Lower leg skin (tissue), 4 donors: ENCODE measurements around the gene C3orf70. TPM values are rescaled to one million over a fixed set of nuclear protein-coding genes. Genes with fewer than 3 reads are reported as not detected.

Experiments used
- DNase-seq, 2 donors: peaks; one replicate each; pipeline ENCODE4 v3.0.0-alpha.2; 2019; ENCODE audit warnings: low spot score in 2 of 2
- H3K4me3 ChIP-seq: fragments of 200-600 bp; sonication (generic); 2 replicates; pipeline ENCODE4 v1.5.1; 2017; ENCODE audit warnings: mild to moderate bottlenecking, low read depth; ENCODE audit not compliant: poor library complexity, severe bottlenecking
- CTCF ChIP-seq, 3 donors: fragments of 450-650 bp; IDR thresholded peaks; one replicate each; pipeline ENCODE4 v1.5.1; 2016; ENCODE audit warnings: antibody characterized with exemption in 3 of 3, mild to moderate bottlenecking in 3 of 3, moderate library complexity in 2 of 3
- POLR2A ChIP-seq, 2 donors: fragments of 450-650 bp; IDR thresholded peaks; one replicate each; pipeline ENCODE4 v1.6.1; 2016 to 2017; ENCODE audit warnings: antibody characterized with exemption in 2 of 2, mild to moderate bottlenecking in 1 of 2, moderate library complexity in 1 of 2
- WGBS, 2 donors: methylation state at CpG; one replicate each; pipeline ENCODE4 v1.1.5; 2018; 5-methylcytosine and 5-hydroxymethylcytosine counted together
- intact Hi-C: fragments of 100-400 bp; cut with DNase I; formaldehyde crosslinking; loops from one replicate; pipeline ENCODE4 v1.15.0; 2023; ENCODE audit warnings: low total_unique reads
- total RNA-seq, 4 donors: library from RNA; depleted of rRNA; stranded (reverse); fragments of >200 nt; gene quantifications; one replicate each; pipeline ENCODE4 v1.1.0, GENCODE V29; 2016

The C3orf70 gene
- total RNA-seq, 4 donors from 2014 or later = 0.84 to 5.5 (median 4.3) TPM

GRCh38 chr3:185028121-185028520 lies 124.7 kb downstream of the C3orf70 start:
- WGBS, 2 donors = 98 to 99% methylated on average over 3 of the region's 3 CpGs
- TF ChIP-seq CTCF (IDR thresholded peaks at IDR 0.05) (no peak), POLR2A (IDR thresholded peaks at IDR 0.05) (no peak)
- no peak overlapping the region for H3K4me3 ChIP-seq
- intact Hi-C loops = no loop called here
- no peak for DNase-seq

Other genes starting within 250 kb of the C3orf70 start
- 10 to 100 TPM in 2 of 4 donors, 1 to 10 TPM in 2; 4.4 to 21.2 (median 7.6) TPM for gene EHHADH, start 101.0 kb upstream of the C3orf70 start, total RNA-seq
- 10 to 100 TPM; 14.3 to 19.2 (median 17.1) TPM for gene MAP3K13, start 210.1 kb upstream of the C3orf70 start, total RNA-seq